Measurements from ENCODE around the gene HLA-DRB5. TPM values are rescaled to one million over a fixed set of nuclear protein-coding genes. Genes with fewer than 3 reads are reported as not detected.
"Not testable (repeated sequence)": the region's sequence is repeated elsewhere in the genome, so short reads cannot be mapped to it uniquely, and the experiment has no call there.

Gene HLA-DRB5
- total RNA-seq, 2 experiments from 2014 or later = 0.26 TPM; not detected in 1

GRCh38 chr6:32551410-32551809 lies 21.3 kb upstream of the HLA-DRB5 start:
- Mint-ChIP-seq H3K4me1 (peaks cover 1% of the 10 kb centered on the region), H3K4me3 (no peak overlapping the region), H3K36me3 (no peaks in the 10 kb centered on the region), H3K27me3 (peaks cover 4% of the 10 kb centered on the region), H3K9me3 (no peaks in the 10 kb centered on the region), H3K27ac (no peak overlapping the region)
- ATAC-seq (ENCODE audit: low read depth) (no peak), DNase-seq (no peak)
- POLR2A ChIA-PET = no interaction called here

- H3K9me3 Mint-ChIP-seq = no peaks in the 10 kb centered on the region
- H3K27ac Mint-ChIP-seq = no peak overlapping the region
- no peak overlapping the region for H3K4me3 Mint-ChIP-seq
- peaks cover 2% of the 10 kb centered on the region for H3K36me3 Mint-ChIP-seq
- no peak for ATAC-seq (ENCODE audit: low read depth)
- H3K4me1 Mint-ChIP-seq = no peaks in the 10 kb centered on the region
- POLR2A ChIA-PET = no interaction called here
- H3K27me3 Mint-ChIP-seq = peaks cover 18% of the 10 kb centered on the region
- no peak for DNase-seq
Observed at GRCh38 chr6:32539839-32540238, 9.8 kb upstream of the HLA-DRB5 start.

- DNase-seq; H3K9me3 Mint-ChIP-seq; H3K27me3 Mint-ChIP-seq; ATAC-seq (ENCODE audit: low read depth); H3K27ac Mint-ChIP-seq; H3K36me3 Mint-ChIP-seq; H3K4me1 Mint-ChIP-seq; H3K4me3 Mint-ChIP-seq: not testable (repeated sequence)
- POLR2A ChIA-PET = interaction anchor here (0.8 kb wide), 1 partner anchor 59 kb away, joined by 3 read pairs; the partner anchor contains the start of gene HLA-DRB1
Observed at GRCh38 chr6:32530431-32530793, 325 bp upstream of the HLA-DRB5 start.

- POLR2A ChIA-PET = no interaction called here
- H3K9me3 Mint-ChIP-seq = no peaks in the 10 kb centered on the region
- H3K36me3 Mint-ChIP-seq = no peaks in the 10 kb centered on the region
- H3K27ac Mint-ChIP-seq = no peak overlapping the region
- no peaks in the 10 kb centered on the region for H3K4me1 Mint-ChIP-seq
- DNase-seq (no peak), ATAC-seq (ENCODE audit: low read depth) (no peak)
- no peak overlapping the region for H3K4me3 Mint-ChIP-seq
- H3K27me3 Mint-ChIP-seq = peaks cover 10% of the 10 kb centered on the region
Observed at GRCh38 chr6:32522302-32523047, 7.6 kb downstream of the HLA-DRB5 start.

GRCh38 chr6:32519910-32520258 lies 10.2 kb downstream of the HLA-DRB5 start:
- Mint-ChIP-seq H3K36me3 (no peaks in the 10 kb centered on the region), H3K9me3 (no peaks in the 10 kb centered on the region), H3K27ac (no peak overlapping the region), H3K27me3 (peaks cover 7% of the 10 kb centered on the region), H3K4me1 (no peaks in the 10 kb centered on the region), H3K4me3 (no peak overlapping the region)
- DNase-seq (no peak), ATAC-seq (ENCODE audit: low read depth) (no peak)
- POLR2A ChIA-PET = no interaction called here

GRCh38 chr6:32519118-32519909 lies 10.8 kb downstream of the HLA-DRB5 start:
- Mint-ChIP-seq H3K4me1 (no peaks in the 10 kb centered on the region), H3K4me3 (no peak overlapping the region), H3K36me3 (no peaks in the 10 kb centered on the region), H3K27me3 (peaks cover 7% of the 10 kb centered on the region), H3K9me3 (no peaks in the 10 kb centered on the region), H3K27ac (no peak overlapping the region)
- POLR2A ChIA-PET = no interaction called here
- no peak for ATAC-seq (ENCODE audit: low read depth)
- DNase-seq = no peak

- H3K4me1 Mint-ChIP-seq = no peaks in the 10 kb centered on the region
- no peak for ATAC-seq (ENCODE audit: low read depth)
- DNase-seq = no peak
- H3K27me3 Mint-ChIP-seq = peaks cover 2% of the 10 kb centered on the region
- POLR2A ChIA-PET = no interaction called here
- H3K4me3 Mint-ChIP-seq = no peak overlapping the region
- no peaks in the 10 kb centered on the region for H3K9me3 Mint-ChIP-seq
- no peak overlapping the region for H3K27ac Mint-ChIP-seq
- no peaks in the 10 kb centered on the region for H3K36me3 Mint-ChIP-seq
Observed at GRCh38 chr6:32517654-32518445, 12.2 kb downstream of the HLA-DRB5 start.

- DNase-seq = no peak
- Mint-ChIP-seq H3K27me3 (peaks cover 2% of the 10 kb centered on the region), H3K27ac (no peak overlapping the region), H3K4me1 (no peaks in the 10 kb centered on the region), H3K36me3 (no peaks in the 10 kb centered on the region), H3K9me3 (peaks cover 2% of the 10 kb centered on the region), H3K4me3 (no peak overlapping the region)
- ATAC-seq (ENCODE audit: low read depth) = no peak
- POLR2A ChIA-PET = no interaction called here
Observed at GRCh38 chr6:32501016-32501415, 29.1 kb downstream of the HLA-DRB5 start.

GRCh38 chr6:32492351-32492750 lies 37.7 kb downstream of the HLA-DRB5 start:
- ATAC-seq (ENCODE audit: low read depth) (no peak), DNase-seq (no peak)
- Mint-ChIP-seq H3K9me3 (no peaks in the 10 kb centered on the region), H3K4me1 (no peaks in the 10 kb centered on the region), H3K36me3 (no peaks in the 10 kb centered on the region), H3K27ac (no peak overlapping the region), H3K4me3 (no peak overlapping the region), H3K27me3 (no peaks in the 10 kb centered on the region)
- POLR2A ChIA-PET = no interaction called here

GRCh38 chr6:32491700-32492099 lies 38.4 kb downstream of the HLA-DRB5 start:
- POLR2A ChIA-PET = no interaction called here
- H3K9me3 Mint-ChIP-seq = no peaks in the 10 kb centered on the region
- H3K27ac Mint-ChIP-seq = no peak overlapping the region
- DNase-seq (no peak), ATAC-seq (ENCODE audit: low read depth) (no peak)
- H3K27me3 Mint-ChIP-seq = no peaks in the 10 kb centered on the region
- no peaks in the 10 kb centered on the region for H3K36me3 Mint-ChIP-seq
- H3K4me1 Mint-ChIP-seq = no peaks in the 10 kb centered on the region
- H3K4me3 Mint-ChIP-seq = no peak overlapping the region

GRCh38 chr6:32488083-32488482 lies 42.0 kb downstream of the HLA-DRB5 start:
- Mint-ChIP-seq H3K9me3 (no peaks in the 10 kb centered on the region), H3K4me1 (no peaks in the 10 kb centered on the region), H3K27me3 (peaks cover 4% of the 10 kb centered on the region), H3K4me3 (no peak overlapping the region), H3K36me3 (no peaks in the 10 kb centered on the region), H3K27ac (no peak overlapping the region)
- DNase-seq (no peak), ATAC-seq (ENCODE audit: low read depth) (no peak)
- POLR2A ChIA-PET = no interaction called here

- Mint-ChIP-seq H3K9me3 (no peaks in the 10 kb centered on the region), H3K36me3 (no peaks in the 10 kb centered on the region), H3K4me1 (no peaks in the 10 kb centered on the region), H3K4me3 (no peak overlapping the region), H3K27me3 (peaks cover 24% of the 10 kb centered on the region), H3K27ac (no peak overlapping the region)
- POLR2A ChIA-PET = no interaction called here
- ATAC-seq (ENCODE audit: low read depth) = no peak
- no peak for DNase-seq
Observed at GRCh38 chr6:32484614-32484998, 45.5 kb downstream of the HLA-DRB5 start.

- POLR2A ChIA-PET = no interaction called here
- DNase-seq (no peak), ATAC-seq (ENCODE audit: low read depth) (no peak)
- Mint-ChIP-seq H3K4me1 (no peaks in the 10 kb centered on the region), H3K27ac (no peak overlapping the region), H3K4me3 (no peak overlapping the region), H3K36me3 (no peaks in the 10 kb centered on the region), H3K9me3 (peaks cover 1% of the 10 kb centered on the region), H3K27me3 (peaks cover 24% of the 10 kb centered on the region)
Observed at GRCh38 chr6:32483968-32484613, 46.0 kb downstream of the HLA-DRB5 start.
